GM13977 (cell line): Measurements from ENCODE around the gene BRSK2.

Experiments
- DNase-seq: peaks from one replicate; pipeline ENCODE4 v3.0.0; 2012; ENCODE audit warnings: low spot score
- in situ Hi-C: fragments of 300-500 bp; cut with MboI; formaldehyde crosslinking; loops from one replicate; pipeline ENCODE4 v1.12.0; 2022; ENCODE audit warnings: low sequenced_read_pairs, low pct_unique_long_range_greater_than_20kb, mixed read lengths, inconsistent platforms; ENCODE audit not compliant: unreplicated experiment
- TF ChIP-seq, protein P1 (sequence below): IDR thresholded peaks from 2 replicates; pipeline ENCODE4 v1.5.1; 2012; ENCODE audit warnings: mild to moderate bottlenecking, control low read depth; ENCODE audit not compliant: insufficient read depth; ENCODE audit errors: extremely low read depth, missing control alignments

BRSK2 gene

DNA sequence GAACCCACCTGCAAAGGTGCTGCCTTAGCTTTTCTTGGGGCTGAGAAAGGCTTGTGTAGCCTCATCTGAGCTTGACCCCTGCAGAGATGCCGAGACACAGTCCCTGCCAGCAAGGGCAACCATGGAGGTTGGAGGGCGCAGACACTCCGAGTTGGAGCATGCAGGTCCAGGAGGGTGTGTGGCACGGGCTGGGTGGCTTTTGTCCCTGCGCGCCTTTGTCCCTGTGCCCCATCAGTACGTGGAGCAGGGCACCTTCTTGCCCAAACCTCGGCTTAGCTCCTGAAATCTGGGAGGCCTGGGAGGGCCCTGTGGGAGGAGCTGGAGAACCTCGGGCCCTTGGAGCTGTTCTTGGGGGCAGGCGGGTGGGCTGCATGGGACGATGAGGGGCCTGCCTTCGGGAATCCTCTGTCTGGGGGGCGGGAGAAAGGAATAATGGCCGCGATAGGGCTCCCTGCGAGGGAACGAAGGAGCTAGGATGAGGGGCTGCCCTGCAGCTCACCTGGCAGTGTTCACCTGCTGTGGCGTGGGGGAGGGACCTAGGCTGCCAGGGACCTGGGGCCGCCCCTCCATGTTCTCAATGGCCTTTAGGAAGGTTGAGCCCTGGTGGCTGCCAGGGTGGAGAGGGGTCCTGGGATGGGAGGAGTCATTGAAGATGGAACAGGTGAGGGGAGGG, 3.4 kb downstream of the BRSK2 start:
- TF ChIP-seq, protein P1, sequence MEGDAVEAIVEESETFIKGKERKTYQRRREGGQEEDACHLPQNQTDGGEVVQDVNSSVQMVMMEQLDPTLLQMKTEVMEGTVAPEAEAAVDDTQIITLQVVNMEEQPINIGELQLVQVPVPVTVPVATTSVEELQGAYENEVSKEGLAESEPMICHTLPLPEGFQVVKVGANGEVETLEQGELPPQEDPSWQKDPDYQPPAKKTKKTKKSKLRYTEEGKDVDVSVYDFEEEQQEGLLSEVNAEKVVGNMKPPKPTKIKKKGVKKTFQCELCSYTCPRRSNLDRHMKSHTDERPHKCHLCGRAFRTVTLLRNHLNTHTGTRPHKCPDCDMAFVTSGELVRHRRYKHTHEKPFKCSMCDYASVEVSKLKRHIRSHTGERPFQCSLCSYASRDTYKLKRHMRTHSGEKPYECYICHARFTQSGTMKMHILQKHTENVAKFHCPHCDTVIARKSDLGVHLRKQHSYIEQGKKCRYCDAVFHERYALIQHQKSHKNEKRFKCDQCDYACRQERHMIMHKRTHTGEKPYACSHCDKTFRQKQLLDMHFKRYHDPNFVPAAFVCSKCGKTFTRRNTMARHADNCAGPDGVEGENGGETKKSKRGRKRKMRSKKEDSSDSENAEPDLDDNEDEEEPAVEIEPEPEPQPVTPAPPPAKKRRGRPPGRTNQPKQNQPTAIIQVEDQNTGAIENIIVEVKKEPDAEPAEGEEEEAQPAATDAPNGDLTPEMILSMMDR: no peak
- no peak for DNase-seq
- in situ Hi-C loops: no loop called here

DNA sequence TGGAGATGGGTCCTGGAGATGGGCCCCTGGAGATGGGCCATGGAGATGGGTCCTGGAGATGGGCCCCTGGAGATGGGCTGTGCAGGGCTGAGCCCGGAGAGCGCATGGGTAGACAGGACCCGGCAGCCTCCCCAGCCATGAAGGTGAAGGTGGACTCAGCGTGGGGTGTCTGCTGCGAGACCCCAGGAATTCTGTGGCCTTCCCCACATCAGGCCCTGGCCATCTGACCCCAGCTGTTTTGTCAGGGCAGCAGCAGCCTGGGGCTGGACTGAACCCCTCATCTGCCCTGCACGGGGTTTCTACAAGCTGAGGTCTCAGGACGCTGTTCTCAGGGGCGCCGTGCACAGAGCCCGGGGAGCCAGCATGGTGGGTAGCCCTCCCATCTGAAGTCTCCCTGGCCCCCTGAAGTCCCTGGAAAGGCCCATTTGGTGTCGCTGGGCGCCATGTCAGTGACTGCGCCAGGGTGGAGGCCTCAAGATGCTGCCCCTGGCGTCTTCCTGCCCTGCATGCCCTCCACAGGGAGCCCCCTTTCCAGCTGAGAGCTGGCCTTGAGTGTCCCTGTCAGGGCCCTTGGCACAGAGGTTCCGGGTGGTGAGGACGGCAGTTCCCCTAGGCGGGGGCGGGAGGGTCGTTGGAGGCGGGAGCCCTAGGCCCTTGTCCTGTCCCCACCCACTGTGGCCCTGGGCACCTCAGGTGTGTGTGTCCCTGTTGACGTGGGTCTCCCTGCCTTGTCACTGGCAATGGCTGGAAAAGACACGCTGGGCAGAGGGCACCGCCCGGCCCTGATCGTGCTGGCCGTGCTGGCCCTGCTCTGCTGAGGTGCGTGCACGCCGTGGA, 5.4 kb downstream of the BRSK2 start:
- TF ChIP-seq, protein P1: no peak
- DNase-seq: no peak
- in situ Hi-C loops: no loop called here

DNA sequence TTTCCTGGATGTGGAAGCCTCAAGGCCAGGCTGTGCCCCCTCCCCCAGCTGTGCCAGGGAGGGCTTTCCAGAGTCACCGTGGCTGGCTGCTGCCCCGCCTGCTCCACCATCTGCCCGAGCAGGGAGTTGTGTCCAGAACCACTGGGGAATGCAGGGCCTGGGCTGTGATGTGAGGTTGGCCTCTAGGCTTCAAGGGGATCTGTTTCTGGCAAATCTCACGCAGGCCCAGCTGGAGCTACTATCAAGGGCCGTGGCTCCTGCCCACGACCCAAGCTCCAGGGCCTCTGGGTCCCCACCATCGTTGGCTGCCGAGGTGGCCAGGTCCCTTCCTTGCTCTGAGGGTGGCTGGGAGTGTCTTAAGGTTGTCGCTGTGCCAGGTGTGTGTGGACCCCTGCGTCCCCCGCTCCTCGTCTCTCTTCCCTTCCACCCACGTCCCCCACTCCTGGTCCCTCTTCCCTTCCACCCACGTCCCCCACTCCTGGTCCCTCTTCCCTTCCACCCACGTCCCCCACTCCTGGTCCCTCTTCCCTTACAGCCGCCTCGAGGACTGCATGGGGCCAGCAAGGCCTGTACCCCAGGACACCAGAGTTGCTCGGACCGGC, 6.1 kb downstream of the BRSK2 start:
- in situ Hi-C loops: no loop called here

DNA sequence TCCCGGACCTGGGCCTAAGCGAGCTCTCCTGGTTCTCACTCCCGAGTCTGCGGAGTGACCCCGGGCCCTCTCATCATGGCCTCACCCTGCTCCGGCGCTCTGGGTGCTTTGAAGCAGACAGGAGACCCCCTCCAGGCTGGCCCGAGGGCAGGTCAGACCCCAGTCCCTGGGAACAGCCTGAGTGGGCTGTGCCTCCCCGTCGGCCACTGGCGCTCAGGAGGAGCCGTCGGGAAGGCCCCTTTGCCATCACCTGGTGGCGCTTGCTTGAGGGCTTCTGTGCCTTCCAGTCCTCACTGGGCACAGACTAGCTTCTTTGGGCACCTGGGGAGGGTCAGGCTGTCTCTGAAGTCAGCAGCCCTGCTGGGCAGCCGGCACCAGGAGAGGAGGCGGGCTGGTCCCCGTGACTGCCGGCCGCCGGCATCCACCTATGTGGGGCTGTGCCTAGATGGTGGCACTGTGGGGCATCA, 6.7 kb downstream of the BRSK2 start:
- no peak for DNase-seq
- TF ChIP-seq, protein P1: no peak
- in situ Hi-C loops: no loop called here

More for the DNA sequence above, 6.1 kb downstream of the BRSK2 start:
- no peak for DNase-seq
- TF ChIP-seq, protein P1: no peak

DNA sequence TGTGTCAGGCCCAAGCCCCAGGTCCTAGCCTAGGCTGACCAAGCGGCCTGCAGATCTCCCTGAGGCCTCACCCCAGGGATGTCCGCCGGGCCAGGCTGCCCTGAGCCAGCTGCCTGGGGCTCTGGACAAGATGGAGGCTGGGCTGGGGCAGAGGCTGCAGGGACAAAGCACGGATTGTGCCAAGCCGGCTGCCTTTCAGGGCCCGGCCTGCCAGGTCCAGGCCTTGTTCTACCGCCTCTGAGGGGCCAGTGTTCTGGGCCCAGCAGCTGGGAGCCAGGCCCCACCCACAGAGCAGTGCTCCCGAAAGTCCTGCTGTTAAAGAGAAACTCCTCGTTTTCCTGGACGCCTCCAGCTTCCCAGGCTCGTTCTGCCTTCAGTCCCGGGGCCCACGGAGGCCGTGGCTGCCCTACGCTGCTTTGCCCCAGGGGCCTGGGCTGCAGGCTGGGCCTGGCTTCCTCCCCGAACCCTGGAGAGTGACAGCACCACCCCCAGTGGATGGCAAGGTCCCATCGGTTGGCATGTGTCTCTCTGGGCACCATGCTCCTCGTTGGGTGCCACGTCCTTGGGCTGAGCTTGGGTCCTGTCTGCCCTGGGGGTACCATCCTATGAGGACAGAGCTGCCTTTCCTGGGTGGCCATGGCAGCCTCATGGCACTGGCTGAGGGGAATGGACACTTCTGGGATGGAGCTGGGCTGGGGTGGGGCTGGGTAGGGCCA, 7.6 kb downstream of the BRSK2 start:
- DNase-seq: no peak
- TF ChIP-seq, protein P1: no peak
- in situ Hi-C loops: no loop called here

DNA sequence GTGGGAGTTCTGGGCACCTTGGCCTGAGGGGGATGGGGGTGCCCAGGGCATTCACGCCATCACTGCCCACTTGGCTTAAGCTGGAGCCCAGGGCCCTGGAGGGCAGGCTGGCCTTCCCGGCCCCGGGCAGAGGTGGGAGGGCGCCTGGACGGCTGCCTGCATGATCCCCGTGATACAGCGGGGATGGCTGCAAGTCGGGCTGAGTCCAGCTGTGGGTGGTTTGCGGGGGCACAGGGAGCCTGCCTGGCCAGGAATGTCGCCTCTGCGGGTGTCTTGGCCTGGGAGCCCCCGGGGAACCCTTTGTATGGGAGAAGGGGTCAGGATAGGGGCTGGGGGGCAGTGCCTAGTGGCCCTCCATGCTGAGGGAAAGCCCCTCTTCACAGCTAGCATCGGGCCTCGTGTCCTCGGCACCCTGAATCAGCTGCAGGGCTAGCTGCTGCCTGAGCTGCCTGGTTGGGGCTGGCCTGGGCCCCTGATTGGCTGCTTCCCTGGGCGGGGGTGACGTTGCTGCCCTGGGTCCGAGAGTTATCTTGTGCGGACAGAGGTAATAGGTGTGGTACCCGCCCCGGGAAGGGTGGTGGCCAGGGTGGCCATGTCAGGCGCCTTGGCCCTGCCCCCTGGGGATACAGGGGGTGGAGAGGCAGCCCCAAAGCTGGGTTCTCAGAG, 8.3 kb downstream of the BRSK2 start:
- in situ Hi-C loops: no loop called here
- TF ChIP-seq, protein P1: no peak
- no peak for DNase-seq
